Colonic mucosa (tissue), 4 donors: ENCODE measurements around the gene PAPPA2. TPM values are rescaled to one million over a fixed set of nuclear protein-coding genes. Genes with fewer than 3 reads are reported as not detected.

Experiments
- DNase-seq: peaks from one replicate; pipeline ENCODE4 v3.0.0-alpha.2; 2020
- H3K27ac ChIP-seq: fragments of 200-600 bp; one replicate; pipeline ENCODE4 v1.8.0; 2021
- H3K27me3 ChIP-seq: fragments of 200-600 bp; one replicate; pipeline ENCODE4 v1.8.0; 2021
- H3K36me3 ChIP-seq: fragments of 200-600 bp; one replicate; pipeline ENCODE4 v1.8.0; 2021
- H3K4me1 ChIP-seq: fragments of 200-600 bp; one replicate; pipeline ENCODE4 v1.8.0; 2021; ENCODE audit warnings: mild to moderate bottlenecking
- H3K4me3 ChIP-seq: fragments of 200-600 bp; one replicate; pipeline ENCODE4 v1.8.0; 2021
- H3K9ac ChIP-seq, 2 donors: one replicate each; pipeline ENCODE4 v1.7.0; 2013; ENCODE audit warnings: control low read depth in 2 of 2, low read depth in 2 of 2, low read length in 2 of 2
- H3K9me3 ChIP-seq: fragments of 200-600 bp; one replicate; pipeline ENCODE4 v1.8.0; 2021
- intact Hi-C: fragments of 100-400 bp; cut with DNase I; formaldehyde crosslinking; loops from one replicate; pipeline ENCODE4 v1.14.1; 2022
- total RNA-seq, 2 donors: library from RNA; stranded (reverse); fragmentation: NEBNext Ultra II Directional in 1 of 2; extraction: Animal tissue kit (Norgen Biotek cat#: 25700) in 1 of 2; gene quantifications; one replicate each; pipeline ENCODE4 v1.2.1, GENCODE V29; 2021
- TF ChIP-seq, protein P1 (sequence below): fragments of 200-600 bp; IDR thresholded peaks from one replicate; pipeline ENCODE4 v1.8.0; 2022; ENCODE audit warnings: antibody characterized with exemption, mild to moderate bottlenecking
- donor health status: healthy.
- donor health status: DM: no; HTN: no; CAD: no.
- donor health status: DM: no; HTN: no; CAD: no.

The PAPPA2 gene
- total RNA-seq, 2 donors from 2014 or later = 3.1 to 3.6 TPM

DNA sequence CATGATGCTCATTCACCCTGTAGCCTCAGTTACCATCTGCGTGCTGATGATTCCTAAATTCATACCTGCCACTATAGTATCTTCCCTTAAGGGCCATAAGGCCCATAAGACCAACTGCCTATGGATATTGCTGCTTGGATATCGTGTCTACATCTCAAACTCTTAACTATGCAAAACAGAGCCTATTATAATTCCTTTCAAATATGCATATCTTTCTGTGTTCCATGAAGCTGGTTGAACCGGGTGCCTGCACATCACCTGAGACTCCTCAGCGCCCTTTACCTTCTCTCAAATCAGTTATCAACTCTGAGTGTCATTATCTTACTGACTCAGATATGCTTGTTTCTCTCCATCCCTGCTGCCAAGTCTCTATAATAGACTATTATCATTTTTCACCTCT lies 311.2 kb downstream of the PAPPA2 start:
- Histone ChIP-seq H3K27me3 (no peaks in the 10 kb centered on the region), H3K4me1 (no peaks in the 10 kb centered on the region), H3K27ac (no peak overlapping the region), H3K9ac (no peak overlapping the region), H3K9me3 (no peaks in the 10 kb centered on the region), H3K36me3 (no peaks in the 10 kb centered on the region), H3K4me3 (no peak overlapping the region)
- TF ChIP-seq, protein P1, sequence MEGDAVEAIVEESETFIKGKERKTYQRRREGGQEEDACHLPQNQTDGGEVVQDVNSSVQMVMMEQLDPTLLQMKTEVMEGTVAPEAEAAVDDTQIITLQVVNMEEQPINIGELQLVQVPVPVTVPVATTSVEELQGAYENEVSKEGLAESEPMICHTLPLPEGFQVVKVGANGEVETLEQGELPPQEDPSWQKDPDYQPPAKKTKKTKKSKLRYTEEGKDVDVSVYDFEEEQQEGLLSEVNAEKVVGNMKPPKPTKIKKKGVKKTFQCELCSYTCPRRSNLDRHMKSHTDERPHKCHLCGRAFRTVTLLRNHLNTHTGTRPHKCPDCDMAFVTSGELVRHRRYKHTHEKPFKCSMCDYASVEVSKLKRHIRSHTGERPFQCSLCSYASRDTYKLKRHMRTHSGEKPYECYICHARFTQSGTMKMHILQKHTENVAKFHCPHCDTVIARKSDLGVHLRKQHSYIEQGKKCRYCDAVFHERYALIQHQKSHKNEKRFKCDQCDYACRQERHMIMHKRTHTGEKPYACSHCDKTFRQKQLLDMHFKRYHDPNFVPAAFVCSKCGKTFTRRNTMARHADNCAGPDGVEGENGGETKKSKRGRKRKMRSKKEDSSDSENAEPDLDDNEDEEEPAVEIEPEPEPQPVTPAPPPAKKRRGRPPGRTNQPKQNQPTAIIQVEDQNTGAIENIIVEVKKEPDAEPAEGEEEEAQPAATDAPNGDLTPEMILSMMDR = no peak
- DNase-seq = no peak
- intact Hi-C loops = no loop called here

DNA sequence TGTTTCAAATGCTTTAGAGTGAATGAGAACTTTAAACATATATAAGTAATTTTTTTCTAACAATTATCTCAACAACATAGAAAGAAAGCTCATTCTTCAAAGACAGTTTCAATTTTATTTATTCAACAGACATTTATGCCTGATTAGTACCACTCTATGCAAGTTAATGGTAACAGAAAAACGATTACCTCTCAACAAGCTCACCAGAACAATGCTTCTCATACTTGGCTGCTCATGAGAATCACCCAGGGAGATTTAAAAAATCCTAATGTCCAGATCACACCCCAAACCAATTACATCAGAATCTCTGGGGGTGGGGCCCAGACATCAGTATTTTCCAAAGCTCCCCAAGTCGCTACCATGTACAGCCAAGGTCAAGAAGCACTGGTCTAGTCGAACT lies 312.4 kb downstream of the PAPPA2 start:
- Histone ChIP-seq H3K27me3 (no peaks in the 10 kb centered on the region), H3K9ac (no peak overlapping the region), H3K27ac (no peak overlapping the region), H3K36me3 (no peaks in the 10 kb centered on the region), H3K4me3 (no peak overlapping the region), H3K4me1 (no peaks in the 10 kb centered on the region), H3K9me3 (no peaks in the 10 kb centered on the region)
- intact Hi-C loops = no loop called here
- no peak for DNase-seq
- TF ChIP-seq, protein P1 = no peak

DNA sequence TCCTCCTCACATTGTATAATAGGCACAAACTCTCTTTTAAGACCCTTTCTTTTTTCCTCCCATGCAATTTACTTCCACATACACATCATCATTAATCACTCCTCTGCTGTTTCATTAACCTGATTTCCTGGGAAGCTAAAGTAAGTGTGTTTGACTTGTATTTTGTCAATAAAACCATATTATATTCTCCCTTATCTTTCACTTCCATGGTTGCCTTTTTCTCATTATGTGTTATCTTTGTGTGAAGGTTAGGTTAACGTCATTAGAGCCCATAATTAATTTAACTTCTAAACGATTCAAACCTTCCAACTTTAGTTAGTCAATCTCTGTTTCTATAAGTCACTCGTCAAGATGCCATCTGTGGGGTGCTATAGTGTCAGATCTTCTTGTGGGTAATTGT lies 313.0 kb downstream of the PAPPA2 start:
- no peaks in the 10 kb centered on the region for H3K9me3 ChIP-seq
- TF ChIP-seq, protein P1 = no peak

DNA sequence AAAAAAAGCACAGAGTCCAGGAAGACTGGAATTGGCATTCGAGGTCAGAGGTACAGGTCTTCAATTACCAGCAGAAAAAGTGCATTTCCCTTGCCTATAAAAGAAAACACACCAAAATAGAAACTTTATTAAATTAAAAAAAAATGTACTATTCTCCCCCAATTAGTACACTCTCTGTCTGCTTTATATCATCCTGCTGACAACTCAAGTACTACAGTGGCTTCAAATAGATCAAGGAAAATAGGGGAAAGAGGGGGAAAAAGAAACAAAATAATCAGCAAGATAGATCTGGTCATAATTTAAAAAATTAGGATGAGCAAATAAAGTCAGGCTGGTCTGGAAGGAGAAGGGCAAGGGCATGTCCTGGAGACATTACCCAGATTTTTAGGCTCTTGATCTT lies 315.1 kb downstream of the PAPPA2 start:
- H3K4me3 ChIP-seq = no peak overlapping the region
- H3K9ac ChIP-seq = no peak overlapping the region
- TF ChIP-seq, protein P1 = no peak
- H3K27me3 ChIP-seq = no peaks in the 10 kb centered on the region
- H3K36me3 ChIP-seq = no peaks in the 10 kb centered on the region
- no peak overlapping the region for H3K27ac ChIP-seq
- DNase-seq = no peak
- no peaks in the 10 kb centered on the region for H3K9me3 ChIP-seq
- intact Hi-C loops = no loop called here
- no peaks in the 10 kb centered on the region for H3K4me1 ChIP-seq

More for the DNA sequence above, 313.0 kb downstream of the PAPPA2 start:
- Histone ChIP-seq H3K27me3 (no peaks in the 10 kb centered on the region), H3K9ac (no peak overlapping the region), H3K4me1 (no peaks in the 10 kb centered on the region), H3K27ac (no peak overlapping the region), H3K4me3 (no peak overlapping the region), H3K36me3 (no peaks in the 10 kb centered on the region)
- no peak for DNase-seq
- intact Hi-C loops = no loop called here

DNA sequence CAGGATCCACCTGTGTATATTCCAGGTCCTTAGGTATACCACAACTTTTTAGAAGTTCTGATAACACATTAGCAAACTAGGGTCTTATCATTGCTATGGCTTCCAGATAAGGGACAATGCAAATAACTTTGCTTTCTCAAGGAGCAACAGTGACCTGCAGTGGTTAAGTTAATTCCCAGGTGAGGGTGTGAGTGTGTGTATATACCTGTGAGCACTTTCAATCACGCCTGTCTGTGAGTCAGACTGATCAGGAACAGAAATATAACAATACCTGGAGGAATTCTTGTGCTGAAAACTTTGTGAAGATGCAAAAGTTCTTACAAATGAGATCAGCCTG lies 317.0 kb downstream of the PAPPA2 start:
- no peaks in the 10 kb centered on the region for H3K9me3 ChIP-seq
- no peak overlapping the region for H3K27ac ChIP-seq
- DNase-seq = no peak
- intact Hi-C loops = no loop called here
- no peaks in the 10 kb centered on the region for H3K27me3 ChIP-seq
- H3K36me3 ChIP-seq = no peaks in the 10 kb centered on the region
- no peaks in the 10 kb centered on the region for H3K4me1 ChIP-seq
- no peak overlapping the region for H3K9ac ChIP-seq
- no peak overlapping the region for H3K4me3 ChIP-seq
- TF ChIP-seq, protein P1 = no peak

DNA sequence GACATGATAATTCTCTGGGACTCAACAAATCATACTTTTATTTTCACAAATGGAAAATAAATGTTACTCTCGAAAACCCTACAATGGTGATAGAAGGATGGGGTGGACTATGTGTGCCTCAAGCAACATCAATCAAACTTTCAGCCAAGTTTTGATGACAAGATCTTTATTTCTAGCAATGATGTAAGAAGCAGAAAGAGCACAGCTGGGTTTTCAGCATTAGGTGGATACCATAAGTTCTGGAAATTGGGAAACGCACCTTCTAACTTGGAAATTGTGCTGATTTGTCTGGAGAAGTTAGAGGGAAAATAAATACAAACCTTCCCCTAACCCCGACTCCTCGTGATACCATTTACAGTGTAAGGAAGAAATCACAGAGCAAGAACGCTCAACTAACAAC lies 320.3 kb downstream of the PAPPA2 start:
- H3K9ac ChIP-seq = no peak overlapping the region
- H3K4me1 ChIP-seq = no peaks in the 10 kb centered on the region
- no peaks in the 10 kb centered on the region for H3K9me3 ChIP-seq
- no peaks in the 10 kb centered on the region for H3K27me3 ChIP-seq
- intact Hi-C loops = no loop called here
- no peak for DNase-seq
- no peaks in the 10 kb centered on the region for H3K36me3 ChIP-seq
- no peak overlapping the region for H3K27ac ChIP-seq
- no peak overlapping the region for H3K4me3 ChIP-seq
- TF ChIP-seq, protein P1 = no peak
